ENCODE data around the gene RBM47.
"Not testable (repeated sequence)": the region's sequence is repeated elsewhere in the genome, so short reads cannot be mapped to it uniquely, and the experiment has no call there.

RBM47 gene
- 167 to 301 (median 195) reads per million in 17 experiments for total RNA-seq

- peak; percentile 76 to 91 (median 85) for DNase-seq
Observed at GRCh38 chr4:40629401-40630334, at the start of gene RBM47. Gene RBM47, minus strand, starts transcription at chr4:40629864. Its CDS starts 190,971 bp downstream, at chr4:40438893.

- no peak for DNase-seq
Observed at GRCh38 chr4:40678421-40678820, 48.8 kb upstream of the RBM47 start.

GRCh38 chr4:40675166-40675565 is 45.5 kb upstream of the RBM47 start:
- DNase-seq, result no peak

- peak; percentile 80 to 97 (median 90) for DNase-seq
Observed at GRCh38 chr4:40672528-40673522, 43.2 kb upstream of the RBM47 start.

- DNase-seq, result no peak
Observed at GRCh38 chr4:40669504-40669903, 39.8 kb upstream of the RBM47 start.

GRCh38 chr4:40665842-40666241 is 36.2 kb upstream of the RBM47 start:
- DNase-seq, result no peak

GRCh38 chr4:40662962-40663604 is 33.4 kb upstream of the RBM47 start:
- peak in 3 of 4 experiments; percentile 42 to 65 (median 44) for DNase-seq

GRCh38 chr4:40661803-40662202 is 32.1 kb upstream of the RBM47 start:
- no peak for DNase-seq

- peak in 2 of 4 experiments; percentile 34 to 38 for DNase-seq
Observed at GRCh38 chr4:40656201-40656863, 26.7 kb upstream of the RBM47 start.

GRCh38 chr4:40651280-40651679 is 21.6 kb upstream of the RBM47 start:
- DNase-seq, result no peak

- DNase-seq, result peak in 3 of 4 experiments; percentile 34 to 50 (median 46)
Observed at GRCh38 chr4:40649321-40649720, 19.7 kb upstream of the RBM47 start.

GRCh38 chr4:40648742-40649281 is 19.1 kb upstream of the RBM47 start:
- peak; percentile 91 to 96 (median 95) for DNase-seq

GRCh38 chr4:40648131-40648530 is 18.5 kb upstream of the RBM47 start:
- DNase-seq, result peak in 1 of 4 experiments; percentile 13

- no peak for DNase-seq
Observed at GRCh38 chr4:40645586-40645985, 15.9 kb upstream of the RBM47 start.

GRCh38 chr4:40632080-40632479 is 2.4 kb upstream of the RBM47 start:
- DNase-seq, result peak in 3 of 4 experiments; percentile 52 to 64 (median 63)

GRCh38 chr4:40630335-40631021 is 814 bp upstream of the RBM47 start:
- peak; percentile 82 to 89 (median 86) for DNase-seq

- DNase-seq, result no peak
Observed at GRCh38 chr4:40628888-40629287, 776 bp downstream of the RBM47 start.

GRCh38 chr4:40628407-40628806 is 1.3 kb downstream of the RBM47 start:
- not testable (repeated sequence) for DNase-seq

- no peak for DNase-seq
Observed at GRCh38 chr4:40627540-40627939, 2.1 kb downstream of the RBM47 start.

GRCh38 chr4:40626183-40626990 is 3.3 kb downstream of the RBM47 start:
- peak; percentile 43 to 67 (median 52) for DNase-seq
